Fibroblast of peridontal ligament (primary cell): ENCODE measurements around the gene TFAP2A.
A peak's percentile ranks its signal among the peaks of the same experiment; 100 is the strongest.

Experiments
- DNase-seq: peaks from one replicate; pipeline ENCODE4 v3.0.0-alpha.2; 2010; ENCODE audit errors: extremely low read depth

TFAP2A gene

GRCh38 chr6:10414756-10415616, at the start of gene TFAP2A:
Gene TFAP2A, minus strand, starts transcription at chr6:10415074. Its CDS starts 83 bp downstream, at chr6:10414991.
- DNase-seq: no peak

DNA sequence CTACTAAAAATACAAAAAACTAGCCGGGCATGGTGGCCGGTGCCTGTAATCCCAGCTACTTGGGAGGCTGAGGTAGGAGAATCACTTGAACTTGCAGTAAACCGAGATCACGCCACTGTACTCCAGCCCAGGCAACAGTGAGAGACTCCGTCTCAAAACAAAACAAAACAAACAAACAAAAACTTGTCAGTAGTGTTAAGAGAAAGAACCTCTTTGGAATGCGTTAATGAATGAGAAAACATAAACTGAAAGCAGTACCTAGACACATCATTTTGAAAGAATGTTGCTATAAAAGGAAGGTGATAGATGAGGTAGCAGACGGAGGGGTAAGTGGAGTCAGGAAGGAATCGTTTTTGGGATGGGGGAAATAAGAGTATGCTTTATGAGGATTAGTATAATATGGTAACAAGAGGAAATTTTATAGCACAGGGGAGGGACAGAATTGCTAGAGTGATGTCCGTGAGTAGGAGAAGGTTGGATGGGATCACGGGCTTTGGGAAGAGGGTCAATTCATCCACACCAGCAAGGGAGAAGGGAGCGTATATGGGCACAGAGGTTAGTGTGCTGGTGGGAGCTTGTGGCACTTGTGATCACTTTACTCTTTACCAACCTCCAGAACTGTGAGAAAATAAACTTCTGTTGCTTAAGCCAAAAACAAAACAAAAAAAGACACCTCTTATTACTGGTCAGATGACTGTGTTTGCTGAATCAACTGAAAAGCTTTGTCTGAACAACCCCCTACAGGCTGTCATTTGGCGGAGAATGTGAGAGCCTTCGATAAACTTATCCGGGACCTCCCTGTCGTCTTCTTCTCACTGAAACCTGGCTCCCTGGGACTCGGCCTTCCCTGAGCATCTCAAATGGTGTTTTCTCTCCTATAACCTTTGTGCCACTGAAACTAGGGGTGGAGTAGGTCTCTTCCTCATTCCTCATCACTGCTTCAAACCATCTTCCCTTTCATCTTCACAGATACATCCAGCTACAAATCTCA, 48.9 kb upstream of the TFAP2A start:
- no peak for DNase-seq

DNA sequence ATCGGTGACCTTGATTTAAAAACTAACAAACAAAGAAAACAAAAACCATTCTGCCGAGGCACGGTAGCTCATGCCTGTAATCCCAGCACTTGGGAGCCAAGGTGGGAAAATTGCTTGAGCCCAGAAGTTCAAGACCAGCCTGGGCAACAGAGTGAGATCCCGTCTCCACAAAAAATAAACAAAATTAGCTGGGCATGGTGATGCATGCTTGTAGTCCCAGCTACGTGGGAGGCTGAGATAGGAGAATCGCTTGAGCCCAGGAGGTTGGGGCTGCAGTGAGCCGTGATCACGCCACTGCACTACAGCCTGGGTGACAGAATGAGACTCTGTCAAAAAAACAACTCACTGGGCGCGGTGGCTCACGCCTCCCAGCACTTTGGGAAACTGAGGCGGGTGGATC, 48.2 kb upstream of the TFAP2A start:
- no peak for DNase-seq

DNA sequence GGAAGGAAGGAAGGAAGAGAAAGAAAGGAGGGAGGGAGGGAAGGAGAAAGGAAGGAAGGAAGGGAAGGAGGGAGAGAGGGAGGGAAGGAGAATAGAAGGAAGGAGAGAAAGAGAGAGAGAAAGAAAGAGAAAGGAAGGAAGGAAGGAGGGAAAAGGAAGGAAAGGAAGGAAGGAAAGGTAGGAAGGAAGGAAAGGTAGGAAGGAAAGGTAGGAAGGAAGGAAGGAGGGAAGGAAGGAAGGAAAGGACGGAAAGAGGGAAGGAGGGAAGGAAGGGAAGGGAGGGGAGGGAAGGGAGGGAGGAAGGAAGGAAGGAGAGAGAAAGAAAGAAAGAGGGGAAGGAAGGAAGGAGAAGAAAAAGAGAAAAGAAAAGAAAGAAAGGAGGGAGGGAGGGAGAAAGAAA, 47.0 kb upstream of the TFAP2A start:
- no peak for DNase-seq

GRCh38 chr6:10460096-10460495, 45.2 kb upstream of the TFAP2A start:
- no peak for DNase-seq

DNA sequence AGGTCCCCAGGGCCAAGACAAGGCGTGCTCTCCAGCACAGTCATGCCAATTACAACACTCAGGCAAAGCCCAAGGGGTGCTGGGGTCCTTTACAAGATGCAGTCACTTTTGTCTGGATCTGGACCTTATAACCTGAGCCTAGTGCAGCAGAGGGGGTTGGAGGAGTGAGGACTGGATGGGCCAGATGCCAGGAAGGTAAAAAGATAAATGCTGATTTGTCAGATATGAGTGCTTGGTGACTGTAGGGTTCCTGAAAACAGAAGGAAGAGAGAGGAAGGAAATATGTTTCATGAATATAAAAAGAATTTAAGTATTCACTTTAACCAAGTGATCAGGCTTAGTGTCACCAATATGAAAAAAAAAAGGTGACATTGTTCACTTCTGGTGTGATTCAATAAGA, 43.4 kb upstream of the TFAP2A start:
- DNase-seq: no peak

DNA sequence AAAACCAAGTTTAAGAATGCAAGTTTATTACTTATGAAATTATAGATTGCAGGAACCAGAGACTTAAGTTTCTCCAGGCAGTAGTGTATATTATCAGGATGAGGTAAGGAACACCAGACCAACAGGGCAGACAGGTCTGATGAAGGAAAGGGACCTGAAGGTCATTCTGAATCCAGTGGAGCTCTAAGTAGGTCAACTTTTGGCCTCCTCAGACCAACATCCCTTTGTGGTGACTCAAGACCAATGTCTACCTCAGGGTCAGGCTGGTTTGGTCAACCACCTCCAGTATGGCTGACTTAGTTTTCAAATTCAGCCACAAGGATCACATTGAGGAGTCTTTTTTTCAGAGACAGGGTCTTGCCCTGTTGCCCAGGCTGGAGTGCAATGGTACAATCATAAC, 38.7 kb upstream of the TFAP2A start:
- no peak for DNase-seq

- no peak for DNase-seq
Measured at GRCh38 chr6:10451828-10452509, 37.1 kb upstream of the TFAP2A start.

GRCh38 chr6:10451394-10451793, 36.5 kb upstream of the TFAP2A start:
- DNase-seq: no peak

DNA sequence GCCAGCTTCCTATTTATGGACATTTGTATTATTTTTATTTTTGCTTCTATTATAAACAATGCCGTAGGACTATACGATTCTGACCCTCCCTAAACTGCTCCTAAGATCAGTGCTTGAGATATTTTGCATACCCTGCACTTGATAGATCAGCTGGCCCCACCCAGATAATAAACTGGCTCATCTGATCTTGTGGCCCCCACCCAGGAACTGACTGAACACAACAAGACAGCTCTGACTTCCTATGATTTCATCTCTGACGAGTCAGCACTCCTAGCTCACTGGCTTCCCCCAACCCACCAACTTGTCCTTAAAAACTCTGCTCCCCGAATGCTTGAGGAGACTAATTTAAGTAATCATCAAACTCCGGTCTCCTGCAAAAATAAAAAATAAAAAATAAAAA, 34.9 kb upstream of the TFAP2A start:
- DNase-seq: no peak

DNA sequence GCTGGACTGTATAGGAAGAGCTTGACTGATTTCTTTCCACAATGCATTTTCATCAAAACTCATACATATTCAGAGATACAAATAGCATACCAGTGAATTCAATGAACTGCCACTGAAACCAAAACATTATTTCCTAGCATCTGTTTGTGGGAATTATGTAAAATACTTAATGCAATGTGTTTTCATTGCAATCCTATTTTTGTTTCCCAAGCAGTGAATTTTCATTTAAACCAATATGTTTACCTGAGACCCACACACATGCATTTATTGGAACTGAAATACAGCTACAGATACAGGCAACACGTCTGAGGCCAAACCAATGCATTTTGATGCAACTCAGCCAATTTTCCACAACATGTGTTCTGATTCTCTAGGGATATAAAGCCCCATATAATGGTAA, 33.2 kb upstream of the TFAP2A start:
- DNase-seq: no peak

DNA sequence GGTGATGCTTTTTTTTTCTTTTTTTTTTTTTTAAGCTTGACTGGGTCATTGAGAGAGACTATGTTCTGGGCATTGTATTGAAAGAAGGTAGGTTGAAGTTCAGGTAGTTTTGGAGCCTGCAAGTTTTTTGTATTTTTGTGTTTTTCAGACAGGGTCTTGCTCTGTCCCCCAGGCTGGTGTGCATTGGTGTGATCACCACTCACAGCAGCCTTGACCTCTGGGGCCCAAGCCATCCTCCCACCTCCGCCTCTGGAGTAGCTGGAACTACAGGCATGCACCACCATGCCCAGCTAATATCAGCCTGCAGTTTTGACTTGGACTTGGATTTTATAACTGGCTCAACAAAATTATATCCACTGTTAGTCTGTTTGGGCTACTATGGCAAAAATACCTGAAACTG, 31.7 kb upstream of the TFAP2A start:
- no peak for DNase-seq

- DNase-seq: no peak
Measured at GRCh38 chr6:10441655-10442009, 26.8 kb upstream of the TFAP2A start.

- DNase-seq: peak; percentile 25
Measured at GRCh38 chr6:10441004-10441654, 26.3 kb upstream of the TFAP2A start.

- no peak for DNase-seq
Measured at GRCh38 chr6:10437891-10438290, 23.0 kb upstream of the TFAP2A start.

- DNase-seq: no peak
Measured at GRCh38 chr6:10434235-10434634, 19.4 kb upstream of the TFAP2A start.

DNA sequence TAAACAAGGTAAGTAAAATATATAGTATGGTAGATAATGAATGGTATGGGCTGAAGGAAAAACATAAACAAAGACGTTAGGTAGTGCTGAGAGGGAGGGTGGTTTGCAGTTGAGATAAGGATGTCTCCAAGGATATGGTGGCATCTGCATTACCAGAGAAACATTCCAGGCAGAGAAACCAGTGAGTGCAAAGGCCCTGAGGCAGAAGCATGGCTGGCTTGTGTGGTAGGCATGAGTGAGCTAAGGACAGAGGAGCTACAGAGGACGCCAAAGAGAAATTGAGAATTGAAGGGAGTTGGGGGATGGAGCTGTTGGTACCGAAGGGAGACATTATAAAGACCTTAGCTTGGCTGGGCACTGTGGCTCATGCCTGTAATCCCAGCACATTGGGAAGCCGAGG, 18.4 kb upstream of the TFAP2A start:
- no peak for DNase-seq

- no peak for DNase-seq
Measured at GRCh38 chr6:10431423-10432164, 16.7 kb upstream of the TFAP2A start.

GRCh38 chr6:10429638-10430427, 15.0 kb upstream of the TFAP2A start:
- peak; percentile 43 for DNase-seq

GRCh38 chr6:10426781-10427279, 12.0 kb upstream of the TFAP2A start:
- no peak for DNase-seq
